NCI-H2081 (cell line): ENCODE measurements around the gene TM7SF3.

ENCODE experiments used
- DNase-seq, 2 experiments: peaks; one replicate each; lab custom pipeline; 2025; lab: John Stamatoyannopoulos, UW

Gene TM7SF3

GRCh38 chr12:26928661-26929060 is 85.5 kb downstream of the TM7SF3 start:
- no peak for DNase-seq
